GM19452 (cell line): ENCODE measurements around the gene REPS2.
"Not testable (repeated sequence)": the region's sequence is repeated elsewhere in the genome, so short reads cannot be mapped to it uniquely, and the experiment has no call there.

Source experiments
- ATAC-seq: cut with Tn5 transposase; IDR thresholded peaks from one replicate; pipeline ENCODE4 v1.9.1; 2021; ENCODE audit not compliant: unreplicated experiment

REPS2 gene

DNA sequence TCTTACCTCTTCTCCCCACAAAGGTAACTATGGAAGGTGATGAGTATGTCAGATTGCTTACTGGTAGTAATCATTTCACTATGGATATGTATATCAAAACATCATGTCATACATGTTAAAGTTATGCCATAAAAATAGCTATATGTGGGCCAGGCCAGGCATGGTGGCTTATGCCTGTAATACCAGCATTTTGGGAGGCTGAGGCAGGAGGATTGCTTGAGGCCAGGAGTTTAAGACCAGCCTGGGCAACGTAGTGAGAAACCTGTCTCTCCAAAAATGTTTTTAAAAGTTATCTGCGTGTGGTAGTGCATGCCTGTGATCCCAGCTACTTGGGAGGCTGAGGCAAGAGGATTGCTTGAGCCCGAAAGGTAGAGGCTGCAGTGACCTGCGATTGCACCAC is 16.2 kb downstream of the REPS2 start:
- ATAC-seq, result not testable (repeated sequence)

DNA sequence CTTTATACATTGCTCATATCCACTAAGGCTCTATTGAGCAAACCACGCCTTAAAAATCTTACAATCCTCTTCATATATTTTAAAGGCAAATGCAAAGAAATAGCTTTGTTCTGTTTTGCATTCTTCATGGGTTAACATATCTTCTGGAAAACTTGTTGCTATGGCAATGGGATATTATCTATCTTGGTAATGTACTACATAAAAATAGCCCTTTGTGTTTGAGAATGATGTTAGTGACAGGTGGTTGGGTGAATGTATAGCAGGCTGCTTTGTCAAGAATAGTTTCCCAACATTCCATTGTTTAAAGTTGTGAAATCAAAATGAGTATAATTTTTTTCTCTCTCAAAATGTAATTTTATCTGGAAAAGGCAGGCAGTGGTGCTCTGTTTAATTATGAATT is 16.8 kb downstream of the REPS2 start:
- no peak for ATAC-seq

GRCh38 chrX:16964976-16965375 is 18.5 kb downstream of the REPS2 start:
- not testable (repeated sequence) for ATAC-seq

GRCh38 chrX:16966752-16967448 is 20.4 kb downstream of the REPS2 start:
- ATAC-seq, result no peak

- not testable (repeated sequence) for ATAC-seq
Measured at GRCh38 chrX:16968753-16969152, 22.3 kb downstream of the REPS2 start.

DNA sequence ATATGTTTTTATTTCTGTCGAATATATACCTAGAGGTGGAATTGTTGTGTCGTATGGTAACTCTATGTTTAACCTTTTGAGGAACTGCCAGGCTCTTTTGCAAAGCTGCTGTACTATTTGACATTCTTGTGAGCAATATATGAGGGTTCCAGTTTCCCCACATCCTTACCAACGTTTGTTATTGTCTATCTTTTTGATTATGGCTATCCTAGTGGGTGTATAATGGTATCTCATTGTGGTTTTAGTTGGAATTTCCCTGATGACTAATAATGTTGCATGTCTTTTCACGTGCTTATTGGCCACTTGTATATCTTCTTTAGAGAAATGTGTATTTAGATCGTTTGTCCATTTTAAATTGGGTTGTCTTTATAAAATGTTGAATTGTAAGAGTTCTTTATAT is 24.5 kb downstream of the REPS2 start:
- no peak for ATAC-seq

DNA sequence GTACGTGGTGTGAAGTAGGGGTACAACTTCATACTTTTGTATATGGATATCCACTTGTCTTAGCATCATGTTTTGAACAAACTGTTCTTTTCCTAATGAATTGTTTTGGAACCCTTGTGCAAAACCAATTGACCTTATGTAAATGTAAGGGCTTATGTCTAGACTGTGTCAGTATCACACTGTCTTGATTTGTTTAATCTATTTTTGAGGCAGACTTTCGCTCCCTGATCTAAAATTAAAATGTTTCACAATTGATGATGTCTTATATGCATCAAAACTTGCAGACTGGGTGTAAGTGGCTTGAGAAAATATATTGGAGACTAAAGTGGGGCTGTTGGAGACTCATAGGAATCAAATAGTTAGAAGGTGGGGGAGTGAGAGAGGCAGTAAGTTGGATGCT is 25.2 kb downstream of the REPS2 start:
- ATAC-seq, result no peak

GRCh38 chrX:16975233-16975632 is 28.8 kb downstream of the REPS2 start:
- ATAC-seq, result no peak

GRCh38 chrX:16977771-16978170 is 31.3 kb downstream of the REPS2 start:
- no peak for ATAC-seq

DNA sequence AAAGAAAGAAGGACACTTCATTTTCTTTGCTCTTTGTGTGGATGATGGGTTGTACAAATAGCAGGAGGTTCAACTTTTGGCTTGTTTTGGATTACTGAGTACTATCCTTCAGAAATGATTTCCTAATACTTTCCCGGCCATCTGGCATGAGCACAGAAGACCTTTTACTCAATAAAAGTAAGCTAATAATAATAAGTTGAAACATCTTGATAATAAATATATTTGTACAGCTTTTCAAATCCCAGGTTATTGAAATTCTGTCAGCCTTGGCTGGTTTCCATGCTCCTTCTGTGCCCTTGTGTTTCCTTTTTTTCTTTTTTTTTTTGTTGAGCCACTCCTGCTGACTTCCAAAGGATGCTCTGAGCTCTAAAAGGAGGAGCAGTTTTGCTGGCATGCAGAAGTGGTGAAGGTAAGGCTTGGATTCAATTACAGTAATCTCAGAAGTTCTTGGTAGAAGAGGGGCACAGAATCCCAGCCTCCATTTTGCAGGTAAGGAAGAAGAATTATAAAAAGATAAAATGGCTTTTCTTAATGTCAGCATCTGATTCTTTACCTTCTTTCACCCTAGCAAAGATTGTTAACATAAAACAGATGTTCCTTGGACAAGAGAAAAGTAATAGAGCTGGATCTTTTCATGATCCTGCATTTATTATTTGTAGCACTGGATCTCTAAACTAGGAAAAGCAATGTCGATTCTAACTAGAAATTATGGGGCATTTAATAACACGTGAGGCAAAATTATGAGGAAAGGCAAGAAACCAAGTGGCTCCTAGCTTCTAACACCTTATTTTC is 31.9 kb downstream of the REPS2 start:
- ATAC-seq, result no peak

DNA sequence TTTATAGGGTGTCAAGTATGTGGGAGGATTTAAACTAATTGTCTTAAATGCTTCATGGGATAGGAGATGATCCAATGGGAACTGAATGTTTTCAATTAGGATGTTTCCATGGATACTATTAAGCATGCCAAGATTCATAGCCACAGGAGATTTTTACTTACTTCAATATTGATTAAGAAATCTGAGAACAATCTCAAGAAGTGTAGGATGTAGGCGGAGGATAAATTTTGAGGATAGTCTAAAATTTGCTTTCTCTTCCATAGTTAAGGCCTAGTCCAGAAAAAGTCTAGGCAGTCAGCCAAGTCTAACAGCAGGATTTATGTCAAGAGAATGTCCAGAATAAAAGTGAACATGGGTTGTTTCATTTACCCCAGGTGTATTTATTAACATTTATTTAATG is 32.8 kb downstream of the REPS2 start:
- ATAC-seq, result no peak

DNA sequence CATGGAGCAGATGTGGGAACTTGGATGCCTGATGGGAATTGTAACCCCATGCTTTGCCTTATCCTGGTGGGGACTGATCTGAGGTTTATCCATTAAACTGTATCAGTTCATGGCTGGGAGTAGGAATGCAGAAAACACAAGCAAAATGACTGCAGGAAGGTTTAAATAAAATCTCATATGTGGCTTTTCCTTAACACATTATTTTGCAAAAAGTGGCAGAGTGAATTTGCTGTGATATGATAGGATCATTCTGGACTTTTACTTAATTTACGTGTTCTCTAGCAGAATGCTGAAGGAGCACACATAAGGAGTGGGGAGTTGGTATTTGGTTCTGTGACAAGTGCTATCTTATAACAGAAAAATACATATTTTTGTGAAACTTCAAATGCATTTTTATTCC is 34.8 kb downstream of the REPS2 start:
- no peak for ATAC-seq

- no peak for ATAC-seq
Measured at GRCh38 chrX:16981980-16982379, 35.5 kb downstream of the REPS2 start.

- ATAC-seq, result no peak
Measured at GRCh38 chrX:16983051-16983450, 36.6 kb downstream of the REPS2 start.

- ATAC-seq, result no peak
Measured at GRCh38 chrX:16985286-16985685, 38.8 kb downstream of the REPS2 start.

- ATAC-seq, result no peak
Measured at GRCh38 chrX:16986169-16986568, 39.7 kb downstream of the REPS2 start.

- ATAC-seq, result no peak
Measured at GRCh38 chrX:16989750-16990149, 43.3 kb downstream of the REPS2 start.

GRCh38 chrX:16990839-16991238 is 44.4 kb downstream of the REPS2 start:
- no peak for ATAC-seq

GRCh38 chrX:16992445-16992844 is 46.0 kb downstream of the REPS2 start:
- ATAC-seq, result no peak

GRCh38 chrX:16992951-16993350 is 46.5 kb downstream of the REPS2 start:
- no peak for ATAC-seq

- no peak for ATAC-seq
Measured at GRCh38 chrX:16993791-16994318, 47.4 kb downstream of the REPS2 start.

DNA sequence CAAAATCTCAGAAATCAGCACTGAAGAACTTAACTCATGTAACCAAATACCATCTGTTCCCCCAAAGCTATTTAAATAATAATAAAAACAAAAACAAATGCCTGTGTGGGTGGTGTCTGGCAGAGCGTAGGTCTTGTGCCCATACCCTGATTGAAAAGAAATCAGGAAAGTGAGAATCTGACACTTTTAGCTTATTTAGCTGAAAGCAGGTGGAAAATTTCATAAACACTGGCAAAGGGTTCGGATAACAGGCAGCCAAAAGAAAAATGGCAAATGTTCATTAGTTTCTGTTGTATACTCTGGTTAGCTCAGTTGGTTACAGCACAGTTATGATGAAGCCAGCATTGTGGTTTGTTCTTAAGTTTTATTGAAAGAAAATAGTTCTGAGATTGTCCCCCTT is 48.3 kb downstream of the REPS2 start:
- no peak for ATAC-seq
